GM18508 (cell line): Measurements from ENCODE around the gene LYPD4.
"Not testable (repeated sequence)": the region's sequence is repeated elsewhere in the genome, so short reads cannot be mapped to it uniquely, and the experiment has no call there.

Experiments used
- ATAC-seq: cut with Tn5 transposase; IDR thresholded peaks from one replicate; pipeline ENCODE4 v1.9.1; 2021; ENCODE audit warnings: moderate number of reproducible peaks; ENCODE audit not compliant: insufficient read depth, unreplicated experiment

LYPD4 gene

DNA sequence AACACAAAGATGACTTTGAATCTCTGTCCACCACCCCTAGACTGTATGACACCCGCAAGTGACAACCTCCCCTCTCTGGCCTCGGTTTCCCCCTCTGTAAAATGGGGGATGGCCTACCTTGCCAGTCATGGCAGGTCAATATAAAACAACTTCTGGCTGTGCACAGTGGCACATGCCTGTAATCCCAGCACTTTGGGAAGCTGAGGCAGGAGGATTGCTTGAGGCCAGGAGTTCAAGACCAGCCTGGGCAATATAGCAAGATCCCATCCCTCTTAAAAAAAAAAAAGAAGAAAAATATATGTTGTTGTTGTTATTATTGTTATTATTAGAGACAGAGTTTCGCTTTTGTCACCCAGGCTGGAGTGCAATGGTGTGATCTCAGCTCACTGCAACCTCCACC lies 31.5 kb upstream of the LYPD4 start:
- ATAC-seq = not testable (repeated sequence)

DNA sequence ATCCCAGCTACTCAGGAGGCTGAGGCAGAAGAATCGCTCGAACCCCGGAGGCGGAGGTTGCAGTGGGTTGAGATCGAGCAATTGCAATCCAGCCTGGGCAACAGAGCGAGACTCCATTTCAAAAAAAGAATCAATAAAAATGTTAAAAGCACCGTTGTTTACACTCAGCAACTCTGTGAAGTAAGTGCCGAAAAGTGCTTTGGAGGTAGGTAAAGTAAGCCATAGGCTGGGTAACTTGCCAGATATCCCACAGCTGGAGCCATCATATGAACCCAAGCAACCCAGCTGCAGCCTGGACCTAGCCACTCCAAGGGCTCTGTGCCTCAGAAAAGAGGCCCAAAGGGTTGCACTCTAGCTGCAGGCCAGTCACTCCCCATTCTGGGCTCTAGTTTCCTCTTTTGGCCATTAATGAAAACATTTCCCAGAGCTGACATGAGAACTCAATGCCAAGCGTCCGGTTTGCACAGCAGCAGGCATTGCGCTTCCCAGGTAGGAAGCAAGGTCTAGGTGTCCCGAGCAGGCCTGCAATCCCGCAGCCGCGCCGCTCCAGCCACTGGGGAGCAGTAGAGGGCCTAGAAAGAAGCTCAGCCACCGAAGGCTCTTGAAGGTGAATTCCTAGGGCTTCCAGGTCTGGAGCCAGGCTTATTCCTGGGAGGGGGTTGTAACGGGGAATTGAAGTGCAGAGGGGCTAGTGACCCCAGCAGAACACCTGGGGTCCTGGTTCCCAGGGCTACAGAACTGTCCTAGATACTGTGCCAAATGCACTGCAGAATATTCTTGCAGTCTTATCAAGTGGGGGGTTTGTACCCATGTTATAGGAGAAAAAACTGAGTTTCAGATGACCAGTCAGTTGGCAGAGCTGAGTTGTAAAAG lies 28.5 kb upstream of the LYPD4 start:
- ATAC-seq = no peak

- no peak for ATAC-seq
Observed at GRCh38 chr19:41872384-41872774, 27.9 kb upstream of the LYPD4 start.

DNA sequence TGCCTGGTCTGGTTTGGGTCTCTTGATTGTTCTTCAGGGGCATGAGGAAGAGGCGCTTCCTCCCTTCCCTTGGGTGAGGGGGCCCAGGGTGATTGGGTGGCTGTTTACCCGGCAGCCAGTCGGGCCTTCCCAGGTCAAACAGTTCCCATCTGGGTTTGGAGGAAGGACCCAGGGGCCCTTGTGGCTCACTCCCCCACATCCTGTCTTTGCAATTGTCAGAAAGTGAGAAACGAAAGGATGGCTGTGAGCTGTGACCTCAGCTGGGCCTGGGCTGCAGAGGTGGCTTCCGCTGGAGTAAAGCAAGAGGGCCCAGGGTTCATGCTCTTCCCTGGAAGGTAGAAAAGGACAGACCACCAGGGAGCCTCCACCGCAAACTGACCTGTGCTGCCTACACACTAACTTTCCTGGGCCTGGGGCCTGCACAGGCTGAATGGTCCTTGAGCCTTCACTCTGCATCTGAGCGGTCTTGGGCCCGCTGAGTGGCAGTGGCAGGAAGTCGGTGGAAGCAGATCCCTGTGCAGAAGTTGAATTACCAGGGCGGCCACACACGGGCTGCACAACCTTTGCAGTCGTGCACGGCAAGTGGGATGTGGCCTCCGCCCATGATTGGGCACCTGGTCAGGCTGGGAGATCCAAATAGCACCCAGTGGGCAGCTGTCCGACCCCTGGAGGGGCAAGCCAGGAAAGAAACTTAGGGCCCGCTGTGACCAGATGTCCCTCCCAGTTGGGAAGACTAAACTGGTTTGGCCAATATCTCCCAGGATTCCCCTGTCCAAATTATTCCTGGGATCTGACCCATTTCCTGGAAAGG lies 27.3 kb upstream of the LYPD4 start:
- ATAC-seq = no peak

GRCh38 chr19:41870401-41870873 lies 26.0 kb upstream of the LYPD4 start:
- ATAC-seq = no peak

DNA sequence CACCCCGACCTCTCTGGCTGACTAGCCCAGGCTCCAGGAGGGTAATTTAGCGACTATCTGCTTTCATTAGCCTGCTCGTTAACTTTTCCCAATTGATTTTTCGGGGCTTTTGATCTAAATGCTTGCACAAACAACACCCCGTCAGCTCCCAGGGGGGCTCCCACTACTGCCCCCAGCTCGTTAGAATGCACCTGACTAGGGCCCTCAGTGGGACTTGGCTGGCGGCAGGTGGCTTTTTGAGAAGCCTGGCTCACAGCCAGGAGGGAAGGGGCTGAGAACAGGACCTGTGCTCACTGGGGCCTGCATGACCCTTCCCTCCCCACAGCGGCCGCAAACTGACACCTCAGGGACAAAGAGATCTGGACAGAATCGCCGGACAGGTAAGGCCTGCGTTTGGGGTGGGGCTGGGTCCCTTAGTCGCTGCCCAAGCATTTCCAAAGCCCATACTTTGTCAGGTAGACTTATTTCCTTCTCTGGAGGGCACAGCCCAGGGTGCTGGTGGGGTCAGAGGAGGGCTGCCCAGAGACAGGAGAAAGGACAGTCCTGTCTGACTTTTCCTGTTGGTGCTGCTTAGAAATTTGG lies 25.0 kb upstream of the LYPD4 start:
- ATAC-seq = no peak

DNA sequence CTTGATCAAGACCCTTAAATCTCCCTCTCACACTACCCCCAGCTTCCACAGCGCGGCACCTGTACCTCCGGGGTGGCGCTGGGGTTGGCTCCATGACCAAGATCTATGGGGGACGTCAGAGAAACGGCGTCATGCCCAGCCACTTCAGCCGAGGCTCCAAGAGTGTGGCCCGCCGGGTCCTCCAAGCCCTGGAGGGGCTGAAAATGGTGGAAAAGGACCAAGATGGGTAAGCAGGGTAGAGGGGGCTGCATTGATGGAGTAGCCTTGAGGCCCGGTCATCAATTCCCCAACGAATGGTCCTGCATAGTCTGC lies 24.5 kb upstream of the LYPD4 start:
- no peak for ATAC-seq

DNA sequence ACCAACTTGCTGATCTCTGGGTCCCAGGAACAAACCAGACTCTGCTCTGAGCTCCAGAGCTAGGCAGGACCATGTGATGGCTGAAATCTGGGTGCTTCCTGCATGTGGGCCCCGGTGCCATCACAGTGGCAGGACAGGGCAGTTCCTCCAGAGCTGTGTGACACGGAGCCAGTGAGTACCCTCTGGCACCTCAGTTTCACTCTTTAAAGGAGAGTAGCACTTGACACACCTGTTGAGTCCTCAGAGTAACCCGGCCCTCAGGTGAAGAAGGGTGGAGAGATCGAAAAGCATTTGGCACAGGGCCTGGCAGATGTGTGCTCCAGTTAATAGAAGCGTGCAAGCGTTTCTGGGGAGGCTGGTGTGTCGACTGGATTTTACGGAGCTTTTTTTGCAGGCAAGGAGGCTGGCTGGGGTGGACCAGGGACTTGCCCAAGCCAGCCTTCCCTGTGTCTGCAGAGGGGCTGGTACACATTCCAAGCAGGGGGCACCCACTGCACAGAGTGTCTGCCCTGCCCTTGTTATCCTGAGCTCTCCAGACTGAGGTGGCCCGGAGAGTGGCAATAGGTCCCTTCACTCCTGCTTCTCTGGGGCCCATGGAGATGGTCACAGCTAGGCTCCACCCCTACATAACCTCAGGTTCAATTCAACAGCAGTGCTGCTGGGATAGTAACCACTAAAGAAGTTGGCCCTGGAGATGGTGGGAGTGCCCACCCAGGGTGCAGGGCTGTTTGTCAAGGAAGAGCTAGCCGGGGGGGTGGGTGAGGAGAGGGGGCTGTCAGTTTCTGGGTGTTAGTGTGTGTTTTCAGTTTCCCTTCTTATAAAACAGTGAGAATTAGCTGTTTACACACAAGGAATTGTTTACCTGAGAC lies 23.9 kb upstream of the LYPD4 start:
- ATAC-seq = no peak

GRCh38 chr19:41866284-41866683 lies 21.8 kb upstream of the LYPD4 start:
- no peak for ATAC-seq

DNA sequence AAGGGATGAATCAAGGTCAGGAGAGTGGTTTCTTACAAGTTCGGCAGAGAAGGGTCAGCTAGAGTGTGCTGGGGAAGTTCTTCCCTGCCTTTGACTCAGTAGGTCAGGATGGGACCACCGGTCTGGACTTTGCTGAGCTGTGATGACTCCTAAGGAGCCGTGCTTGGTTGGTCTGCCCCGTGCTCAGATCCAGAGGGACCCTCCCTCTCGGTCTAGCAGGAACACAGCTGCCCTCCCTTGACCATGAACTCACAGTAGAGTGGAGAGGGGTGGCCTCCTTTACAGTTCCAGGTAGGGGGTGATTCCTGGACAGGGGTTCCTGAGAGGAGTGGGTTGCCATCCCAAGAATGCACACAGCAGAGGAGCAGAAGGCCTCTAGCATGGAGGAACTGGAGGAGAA lies 19.9 kb upstream of the LYPD4 start:
- no peak for ATAC-seq

DNA sequence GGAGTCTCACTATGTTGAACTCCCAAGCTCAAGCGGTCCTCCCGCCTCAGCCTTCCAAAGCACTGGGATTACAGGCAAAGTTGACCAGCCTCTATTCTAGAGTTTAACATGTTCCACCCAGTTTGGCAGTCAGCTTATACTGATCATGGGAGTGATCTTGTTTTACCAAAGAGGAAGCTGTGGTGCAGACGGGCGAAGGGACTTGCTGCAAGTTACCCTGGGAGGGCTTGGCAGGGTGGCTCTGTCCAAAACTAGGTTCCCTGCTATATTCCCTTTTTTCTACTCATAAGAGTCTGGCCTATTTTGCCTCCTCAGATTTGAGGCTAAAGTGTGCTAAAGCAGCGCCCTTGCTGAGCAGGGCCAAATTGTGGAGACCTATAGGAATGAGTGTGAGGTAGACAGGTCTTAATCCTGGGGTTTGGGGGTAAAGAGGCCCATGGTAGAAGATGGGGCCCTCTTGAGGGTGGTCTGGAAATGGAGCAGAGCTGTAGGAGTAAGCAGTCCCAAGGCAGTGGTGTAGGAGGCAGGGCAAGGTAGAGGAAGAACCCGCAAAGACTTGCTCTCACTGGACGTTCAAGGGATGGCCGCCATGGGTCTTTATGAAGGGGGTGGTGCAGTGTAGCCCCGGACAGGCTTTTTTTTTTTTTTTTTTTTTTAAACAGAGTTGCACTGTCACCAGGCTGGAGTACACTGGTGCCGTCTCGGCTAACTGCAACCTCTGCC lies 18.9 kb upstream of the LYPD4 start:
- no peak for ATAC-seq

DNA sequence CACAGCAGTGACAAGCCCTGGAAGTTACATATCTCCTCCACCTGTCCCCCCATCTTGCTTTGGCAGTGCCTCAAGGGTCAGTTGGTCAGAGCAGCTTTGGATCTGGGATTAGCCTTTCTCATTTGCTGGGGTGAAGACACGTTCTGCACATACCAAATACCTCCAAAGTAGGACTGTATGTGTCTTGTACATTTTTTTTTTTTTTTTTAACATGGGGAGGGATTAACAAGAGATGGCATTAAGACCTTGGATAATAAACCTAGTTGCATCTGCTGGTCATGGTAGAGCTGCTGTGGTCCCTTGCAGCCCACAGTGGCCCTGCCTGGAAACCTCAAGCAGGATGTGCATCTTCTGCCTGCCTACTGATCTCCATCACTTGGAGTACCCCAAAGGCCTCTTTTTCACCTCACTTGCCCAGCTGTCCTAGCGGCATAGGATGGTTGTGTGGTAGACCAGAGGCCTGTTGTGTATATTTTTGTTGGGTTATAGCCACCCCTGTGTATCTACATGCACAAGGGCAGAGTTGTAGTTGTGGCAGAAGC lies 18.0 kb upstream of the LYPD4 start:
- no peak for ATAC-seq

- no peak for ATAC-seq
Observed at GRCh38 chr19:41861846-41862245, 17.4 kb upstream of the LYPD4 start.

DNA sequence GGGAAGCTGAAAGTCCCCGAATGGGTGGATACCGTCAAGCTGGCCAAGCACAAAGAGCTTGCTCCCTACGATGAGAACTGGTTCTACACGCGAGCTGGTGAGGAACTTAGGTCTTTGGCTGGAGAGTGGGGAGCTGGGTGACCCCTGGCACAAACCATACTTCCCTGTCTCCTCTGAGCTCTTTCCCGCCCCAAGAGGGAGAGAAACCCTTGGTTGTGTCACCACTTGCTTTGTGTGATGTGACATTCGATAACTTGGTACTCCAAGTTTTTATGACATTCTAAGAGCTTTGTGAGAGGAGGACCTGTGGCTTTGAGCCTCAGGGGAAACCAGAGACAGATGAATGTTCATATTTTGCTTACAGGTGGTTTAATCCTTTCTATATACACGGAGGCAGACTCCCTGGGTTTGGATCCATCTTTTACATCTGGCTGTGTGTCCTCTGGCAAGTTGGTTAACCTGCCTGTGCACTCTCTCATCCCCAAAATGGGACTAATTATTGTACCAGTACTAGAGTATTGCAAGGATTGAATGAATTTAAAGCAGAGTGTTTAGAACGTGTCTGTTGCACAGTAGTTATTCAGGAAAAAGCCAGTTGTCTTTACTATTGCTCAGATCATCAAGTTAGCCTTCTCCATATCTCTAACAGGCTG lies 16.8 kb upstream of the LYPD4 start:
- no peak for ATAC-seq

DNA sequence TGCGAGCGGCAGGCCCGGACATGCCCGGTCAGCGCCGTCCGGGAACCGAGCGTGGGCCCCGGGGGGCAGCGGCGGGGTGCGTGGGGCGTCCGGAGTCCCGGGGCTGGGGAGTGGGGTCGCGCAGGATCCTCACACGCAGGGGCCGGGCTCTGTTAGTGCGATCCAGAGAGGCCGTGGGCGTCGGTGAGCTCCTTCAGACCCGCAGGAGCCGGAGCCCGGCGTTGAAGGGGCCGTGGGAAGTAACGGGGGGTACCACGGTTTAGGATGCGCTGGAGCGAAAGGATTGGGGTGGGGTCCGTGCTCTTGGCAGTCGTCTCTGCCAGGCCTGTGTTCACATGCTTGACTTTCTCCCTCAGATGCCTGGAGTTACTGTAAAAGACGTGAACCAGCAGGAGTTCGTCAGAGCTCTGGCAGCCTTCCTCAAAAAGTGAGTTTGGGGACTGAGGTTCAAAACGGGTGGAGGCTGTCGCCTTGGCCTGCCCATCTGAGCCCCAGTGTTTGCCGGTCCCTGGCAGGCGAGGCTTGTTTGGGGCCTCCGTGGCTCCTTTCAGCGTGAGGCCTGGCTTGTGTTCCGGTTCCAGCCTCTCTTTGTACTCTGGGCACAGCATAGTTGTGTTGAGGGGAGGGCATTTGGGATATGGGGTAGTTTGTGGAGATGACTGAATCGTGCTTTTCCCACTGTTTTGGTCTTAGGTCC lies 16.1 kb upstream of the LYPD4 start:
- no peak for ATAC-seq

DNA sequence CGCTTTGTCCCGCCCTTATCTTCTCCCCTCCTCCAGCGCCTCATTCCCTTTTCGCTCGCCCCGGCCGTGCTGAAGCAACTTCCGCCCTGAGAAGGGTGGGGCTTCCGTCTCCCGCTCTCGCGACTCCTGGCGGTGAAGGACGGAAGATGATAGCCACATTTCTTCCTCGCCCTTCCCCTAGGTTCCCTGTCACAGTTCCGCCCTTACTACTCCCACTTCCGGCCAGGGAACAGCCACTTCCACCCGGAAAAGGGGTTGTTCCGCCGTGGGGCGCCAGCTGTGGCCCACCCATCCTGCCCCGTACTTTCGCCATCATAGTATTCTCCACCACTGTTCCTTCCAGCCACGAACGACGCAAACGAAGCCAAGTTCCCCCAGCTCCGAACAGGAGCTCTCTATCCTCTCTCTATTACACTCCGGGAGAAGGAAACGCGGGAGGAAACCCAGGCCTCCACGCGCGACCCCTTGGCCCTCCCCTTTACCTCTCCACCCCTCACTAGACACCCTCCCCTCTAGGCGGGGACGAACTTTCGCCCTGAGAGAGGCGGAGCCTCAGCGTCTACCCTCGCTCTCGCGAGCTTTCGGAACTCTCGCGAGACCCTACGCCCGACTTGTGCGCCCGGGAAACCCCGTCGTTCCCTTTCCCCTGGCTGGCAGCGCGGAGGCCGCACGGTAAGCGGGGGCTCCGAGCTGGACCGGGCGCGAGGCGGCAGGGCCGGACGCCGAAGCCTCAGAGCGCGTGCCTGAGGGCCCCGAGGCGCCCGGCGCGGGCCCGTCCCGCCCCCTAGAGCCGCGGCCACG lies 15.3 kb upstream of the LYPD4 start, which contains the start of gene RPS19:
Gene RPS19, plus strand, starts transcription at position 638 of the 801 bp plus-strand sequence. CDS start 520 bp downstream, outside the sequence.
- ATAC-seq = peak; percentile 57

DNA sequence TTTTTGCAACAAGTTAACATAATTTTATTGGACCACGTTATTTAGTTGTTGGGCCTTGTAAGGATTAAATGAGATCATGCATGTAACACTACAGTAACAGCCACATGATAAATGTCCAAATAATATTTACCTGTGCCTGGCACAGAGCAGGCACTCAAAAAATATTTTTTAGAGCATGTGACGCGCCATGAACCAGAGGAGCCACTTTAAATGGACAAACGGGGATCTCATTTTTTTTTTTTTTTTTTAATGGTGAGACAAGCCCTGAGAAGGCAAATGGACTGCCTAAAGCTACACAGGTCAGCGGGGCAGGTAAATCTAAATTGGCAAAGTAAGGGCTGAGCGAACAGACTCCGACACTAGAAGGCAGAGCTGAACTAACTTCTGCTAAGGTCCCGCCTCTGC lies 14.7 kb upstream of the LYPD4 start:
- ATAC-seq = no peak
